CD14-positive monocyte (primary cell): Measurements from ENCODE around the gene TBXAS1. TPM values are rescaled to one million over a fixed set of nuclear protein-coding genes. Genes with fewer than 3 reads are reported as not detected.
A peak's percentile ranks its signal among the peaks of the same experiment; 100 is the strongest.

Source experiments
- DNase-seq, 3 donors: peaks; one replicate each; pipeline ENCODE4 v3.0.0-alpha.2; 2011 to 2022
- H2AFZ ChIP-seq: 2 replicates; pipeline ENCODE4 v1.6.0; 2012; ENCODE audit warnings: mild to moderate bottlenecking, low read depth, low read length, inconsistent platforms; ENCODE audit not compliant: insufficient read depth, poor library complexity, severe bottlenecking
- H3K27ac ChIP-seq, 2 donors: 1 replicate in 1 of 2; 2 replicates in 1 of 2; pipeline ENCODE4 v1.5.1; 2012 to 2013; ENCODE audit warnings: low read length in 2 of 2, control low read depth in 1 of 2, inconsistent platforms in 1 of 2, low read depth in 1 of 2, mild to moderate bottlenecking in 1 of 2
- H3K27me3 ChIP-seq, 2 donors: one replicate each; pipeline versions ENCODE4 v1.6.0 to v1.6.1; 2011 to 2013; ENCODE audit warnings: low read length in 2 of 2; ENCODE audit not compliant: control insufficient read depth in 2 of 2, insufficient read depth in 2 of 2
- H3K36me3 ChIP-seq, 2 donors: replicated peaks in 1 of 2; 1 replicate in 1 of 2; 2 replicates in 1 of 2; pipeline versions ENCODE4 v1.5.1 to v1.6.1; 2012 to 2013; ENCODE audit warnings: low read length in 2 of 2, control low read depth in 1 of 2, inconsistent platforms in 1 of 2, mild to moderate bottlenecking in 1 of 2; ENCODE audit not compliant: insufficient read depth in 2 of 2, control insufficient read depth in 1 of 2
- H3K4me1 ChIP-seq, 2 donors: 1 replicate in 1 of 2; 2 replicates in 1 of 2; pipeline versions ENCODE4 v1.5.1 to v1.6.1; 2012 to 2013; ENCODE audit warnings: low read length in 2 of 2, control low read depth in 1 of 2, inconsistent platforms in 1 of 2, mild to moderate bottlenecking in 1 of 2, moderate library complexity in 1 of 2; ENCODE audit not compliant: insufficient read depth in 2 of 2, control insufficient read depth in 1 of 2
- H3K4me2 ChIP-seq: replicated peaks from 2 replicates; pipeline ENCODE3; 2012; ENCODE audit warnings: low read length, moderate library complexity, mild to moderate bottlenecking; ENCODE audit not compliant: poor library complexity, severe bottlenecking; ENCODE audit errors: extremely low read depth
- H3K4me3 ChIP-seq, 3 experiments: fragments of 200-600 bp in 1 of 3; sonication (generic) in 1 of 3; replicated peaks in 1 of 3; 1 replicate in 2 of 3; 2 replicates in 1 of 3; pipeline ENCODE4 v1.5.1; 2011 to 2013; ENCODE audit warnings: low read length in 3 of 3, mild to moderate bottlenecking in 3 of 3, control low read depth in 2 of 3, low read depth in 2 of 3, inconsistent platforms in 1 of 3, moderate library complexity in 1 of 3
- H3K79me2 ChIP-seq: 2 replicates; pipeline ENCODE4 v1.6.0; 2012; ENCODE audit warnings: mild to moderate bottlenecking, control low read depth, inconsistent platforms, low read length, moderate library complexity; ENCODE audit not compliant: insufficient read depth
- H3K9ac ChIP-seq: 2 replicates; pipeline ENCODE4 v1.6.0; 2017; ENCODE audit warnings: low read length, mild to moderate bottlenecking; ENCODE audit not compliant: insufficient read depth, poor library complexity, severe bottlenecking
- H3K9me3 ChIP-seq, 2 donors: replicated peaks in 1 of 2; 1 replicate in 1 of 2; 2 replicates in 1 of 2; pipeline versions ENCODE4 v1.5.1 to v1.6.1; 2012 to 2013; ENCODE audit warnings: low read length in 2 of 2, control low read depth in 1 of 2; ENCODE audit not compliant: control insufficient read depth in 1 of 2, insufficient read depth in 1 of 2
- H4K20me1 ChIP-seq: 2 replicates; pipeline ENCODE4 v1.6.0; 2012; ENCODE audit warnings: mild to moderate bottlenecking, low read length, control low read depth, moderate library complexity; ENCODE audit not compliant: insufficient read depth
- H3K27ac Mint-ChIP-seq, 7 donors: one replicate each; pipeline ENCODE4 v1.8.0; 2020; ENCODE audit warnings: mild to moderate bottlenecking in 7 of 7, mixed read lengths in 7 of 7, moderate library complexity in 6 of 7, inconsistent platforms in 2 of 7
- H3K27me3 Mint-ChIP-seq, 3 donors: one replicate each; pipeline ENCODE4 v1.8.0; 2021 to 2022; ENCODE audit warnings: low read depth in 3 of 3, mild to moderate bottlenecking in 3 of 3, mixed read lengths in 3 of 3, moderate library complexity in 3 of 3, inconsistent platforms in 1 of 3
- H3K36me3 Mint-ChIP-seq, 2 donors: one replicate each; pipeline ENCODE4 v1.8.0; 2020; ENCODE audit warnings: mixed read lengths in 2 of 2, inconsistent platforms in 1 of 2, mild to moderate bottlenecking in 1 of 2
- H3K4me1 Mint-ChIP-seq: one replicate; pipeline ENCODE4 v1.8.0; 2020; ENCODE audit warnings: mild to moderate bottlenecking, mixed read lengths
- H3K4me3 Mint-ChIP-seq, 2 donors: one replicate each; pipeline ENCODE4 v1.8.0; 2020; ENCODE audit warnings: mild to moderate bottlenecking in 2 of 2, mixed read lengths in 2 of 2, moderate library complexity in 1 of 2
- H3K9me3 Mint-ChIP-seq, 7 donors: one replicate each; pipeline ENCODE4 v1.8.0; 2020 to 2022; ENCODE audit warnings: mixed read lengths in 7 of 7, mild to moderate bottlenecking in 6 of 7, moderate library complexity in 6 of 7, inconsistent platforms in 2 of 7
- WGBS: methylation state at CpG from one replicate; pipeline ENCODE4 v1.1.5; 2013; ENCODE audit warnings: missing lambda C conversion rate; ENCODE audit not compliant: insufficient coverage; 5-methylcytosine and 5-hydroxymethylcytosine counted together
- intact Hi-C, 2 donors: fragments of 100-400 bp; cut with micrococcal nuclease; formaldehyde crosslinking; loops; one replicate each; pipeline versions ENCODE4 v1.15.0 to v1.15.1; 2023
- polyA plus RNA-seq, 3 donors: library from polyadenylated mRNA; depleted of rRNA in 1 of 3; unstranded in 2 of 3; stranded (reverse) in 1 of 3; fragments of 300-500 nt in 2 of 3; fragments of >200 nt in 1 of 3; fragmentation: Illumina TruSeq in 2 of 3; gene quantifications; 1 replicate in 2 of 3; 2 replicates in 1 of 3; pipeline ENCODE4 v1.2.3, GENCODE V29; 2012 to 2021
- TF ChIP-seq, protein P1 (sequence below): fragments of 200-600 bp; IDR thresholded peaks from one replicate; pipeline ENCODE4 v1.8.0; 2022; ENCODE audit warnings: antibody characterized with exemption, mild to moderate bottlenecking

TBXAS1 gene
- polyA plus RNA-seq, 3 donors = 289 to 335 (median 298) TPM

DNA sequence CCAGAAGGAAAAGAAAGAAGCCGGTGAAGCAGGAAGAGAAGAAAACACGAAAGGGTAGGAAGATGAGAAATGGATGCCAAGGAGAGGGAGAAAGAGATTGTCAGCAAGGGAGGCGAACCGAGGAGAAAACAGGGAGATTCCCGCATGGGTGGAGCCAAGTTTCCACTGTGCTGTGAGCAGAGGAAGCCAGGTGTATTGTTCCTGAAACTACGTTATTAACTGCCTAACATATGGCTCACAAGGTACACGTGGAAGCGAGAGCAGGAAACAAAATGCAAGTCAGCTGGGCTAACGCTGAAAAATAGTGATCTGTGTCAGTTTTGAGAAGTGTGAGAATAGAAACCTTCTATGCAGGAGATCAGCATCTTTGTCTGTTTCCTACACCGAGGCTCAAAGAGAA, 30.8 kb upstream of the TBXAS1 start:
- 76% methylated on average over 5 of the region's 10 CpGs for WGBS
- Histone ChIP-seq H2AFZ (no peak overlapping the region), H4K20me1 (no peaks in the 10 kb centered on the region), H3K9me3 (peaks cover 0 to 6% of the 10 kb centered on the region in 2 donors), H3K27me3 (no peaks in the 10 kb centered on the region), H3K79me2 (no peaks in the 10 kb centered on the region), H3K4me1 (peaks cover 22 to 26% of the 10 kb centered on the region in 2 donors), H3K4me2 (no peak overlapping the region), H3K4me3 (no peak overlapping the region), H3K27ac (no peak overlapping the region), H3K36me3 (no peaks in the 10 kb centered on the region), H3K9ac (no peak overlapping the region)
- Mint-ChIP-seq H3K36me3 (peaks cover 4 to 5% of the 10 kb centered on the region in 2 donors), H3K9me3 (peaks cover 5 to 11% (median 9%) of the 10 kb centered on the region in 7 donors), H3K4me3 (peak overlapping the region; percentile 2 to 35), H3K4me1 (peaks cover 34% of the 10 kb centered on the region), H3K27me3 (peaks cover 1 to 10% (median 2%) of the 10 kb centered on the region in 3 donors), H3K27ac (peak overlapping the region in 2 of 7 donors; percentile 7 to 69)
- TF ChIP-seq, protein P1, sequence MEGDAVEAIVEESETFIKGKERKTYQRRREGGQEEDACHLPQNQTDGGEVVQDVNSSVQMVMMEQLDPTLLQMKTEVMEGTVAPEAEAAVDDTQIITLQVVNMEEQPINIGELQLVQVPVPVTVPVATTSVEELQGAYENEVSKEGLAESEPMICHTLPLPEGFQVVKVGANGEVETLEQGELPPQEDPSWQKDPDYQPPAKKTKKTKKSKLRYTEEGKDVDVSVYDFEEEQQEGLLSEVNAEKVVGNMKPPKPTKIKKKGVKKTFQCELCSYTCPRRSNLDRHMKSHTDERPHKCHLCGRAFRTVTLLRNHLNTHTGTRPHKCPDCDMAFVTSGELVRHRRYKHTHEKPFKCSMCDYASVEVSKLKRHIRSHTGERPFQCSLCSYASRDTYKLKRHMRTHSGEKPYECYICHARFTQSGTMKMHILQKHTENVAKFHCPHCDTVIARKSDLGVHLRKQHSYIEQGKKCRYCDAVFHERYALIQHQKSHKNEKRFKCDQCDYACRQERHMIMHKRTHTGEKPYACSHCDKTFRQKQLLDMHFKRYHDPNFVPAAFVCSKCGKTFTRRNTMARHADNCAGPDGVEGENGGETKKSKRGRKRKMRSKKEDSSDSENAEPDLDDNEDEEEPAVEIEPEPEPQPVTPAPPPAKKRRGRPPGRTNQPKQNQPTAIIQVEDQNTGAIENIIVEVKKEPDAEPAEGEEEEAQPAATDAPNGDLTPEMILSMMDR = no peak
- DNase-seq = no peak
- intact Hi-C loops = loop anchor here in 1 of 2 donors (2.0 kb wide), 1 partner anchor 49 kb away; no protein-coding TSS in a partner anchor

DNA sequence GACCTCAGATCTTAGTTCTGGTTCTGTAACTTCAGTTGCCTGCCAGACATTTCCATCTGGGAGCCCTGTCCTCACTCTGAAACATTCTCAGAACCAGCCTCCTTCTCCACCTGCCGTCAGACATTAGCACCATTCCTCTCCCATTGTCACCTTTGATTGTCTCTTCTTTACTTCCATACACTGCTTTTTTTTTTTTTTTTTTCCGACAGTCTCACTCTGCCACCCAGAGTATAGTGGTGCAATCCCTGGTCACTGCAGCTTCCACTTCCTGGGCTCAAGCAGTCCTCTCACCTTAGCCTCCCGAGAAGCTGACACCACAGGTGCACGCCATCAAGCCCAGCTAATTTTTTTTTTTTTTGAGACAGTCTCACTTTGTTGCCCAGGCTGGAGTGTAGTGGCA, 30.2 kb upstream of the TBXAS1 start:
- no peak overlapping the region for H3K9ac ChIP-seq
- intact Hi-C loops = loop anchor here in 1 of 2 donors (2.0 kb wide), 1 partner anchor 50 kb away; no protein-coding TSS in a partner anchor
- no peaks in the 10 kb centered on the region for H4K20me1 ChIP-seq
- peaks cover 22 to 31% of the 10 kb centered on the region in 2 donors for H3K4me1 ChIP-seq
- H3K27me3 Mint-ChIP-seq = peaks cover 1 to 8% (median 2%) of the 10 kb centered on the region in 3 donors
- H3K27ac Mint-ChIP-seq = peak overlapping the region in 1 of 7 donors; percentile 87
- H3K9me3 ChIP-seq = peaks cover 0 to 12% of the 10 kb centered on the region in 2 donors
- H3K36me3 Mint-ChIP-seq = peaks cover 4 to 5% of the 10 kb centered on the region in 2 donors
- no peak overlapping the region for H3K4me3 Mint-ChIP-seq
- H3K4me1 Mint-ChIP-seq = peaks cover 36% of the 10 kb centered on the region
- TF ChIP-seq, protein P1 = no peak
- no peaks in the 10 kb centered on the region for H3K27me3 ChIP-seq
- H3K36me3 ChIP-seq = no peaks in the 10 kb centered on the region
- H3K9me3 Mint-ChIP-seq = peaks cover 5 to 14% (median 11%) of the 10 kb centered on the region in 7 donors
- DNase-seq = no peak
- H3K4me2 ChIP-seq = no peak overlapping the region
- no peaks in the 10 kb centered on the region for H3K79me2 ChIP-seq
- H2AFZ ChIP-seq = no peak overlapping the region
- no peak overlapping the region for H3K27ac ChIP-seq
- H3K4me3 ChIP-seq = no peak overlapping the region
- no CpG with 5 or more reads among the region's 4 CpGs for WGBS
